ENCODE results near the gene APOH.

APOH gene

DNA sequence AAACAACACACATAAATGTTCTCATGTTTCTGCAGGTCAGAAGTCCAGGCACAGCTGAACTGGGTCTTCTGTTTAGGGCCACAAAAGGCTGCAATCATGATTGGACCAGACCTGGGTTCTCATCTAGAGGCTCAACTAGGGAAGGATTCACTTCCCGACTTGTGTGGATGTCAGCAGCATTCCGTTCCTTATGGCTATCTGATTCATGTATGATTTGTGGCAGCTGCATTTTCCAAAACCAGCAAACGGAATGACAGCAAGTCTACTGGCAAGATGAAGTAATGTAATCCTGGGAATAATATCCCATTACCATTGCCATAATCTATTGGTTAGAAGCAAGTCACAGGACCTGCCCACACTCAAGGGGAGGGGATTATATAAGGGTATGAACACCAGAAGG lies 59.4 kb downstream of the APOH start:
- DNase-seq (ENCODE audit: low spot score) = no peak
- Histone ChIP-seq H3K4me3 (no peak overlapping the region), H3K27ac (no peak overlapping the region)
- TF ChIP-seq, protein P1, sequence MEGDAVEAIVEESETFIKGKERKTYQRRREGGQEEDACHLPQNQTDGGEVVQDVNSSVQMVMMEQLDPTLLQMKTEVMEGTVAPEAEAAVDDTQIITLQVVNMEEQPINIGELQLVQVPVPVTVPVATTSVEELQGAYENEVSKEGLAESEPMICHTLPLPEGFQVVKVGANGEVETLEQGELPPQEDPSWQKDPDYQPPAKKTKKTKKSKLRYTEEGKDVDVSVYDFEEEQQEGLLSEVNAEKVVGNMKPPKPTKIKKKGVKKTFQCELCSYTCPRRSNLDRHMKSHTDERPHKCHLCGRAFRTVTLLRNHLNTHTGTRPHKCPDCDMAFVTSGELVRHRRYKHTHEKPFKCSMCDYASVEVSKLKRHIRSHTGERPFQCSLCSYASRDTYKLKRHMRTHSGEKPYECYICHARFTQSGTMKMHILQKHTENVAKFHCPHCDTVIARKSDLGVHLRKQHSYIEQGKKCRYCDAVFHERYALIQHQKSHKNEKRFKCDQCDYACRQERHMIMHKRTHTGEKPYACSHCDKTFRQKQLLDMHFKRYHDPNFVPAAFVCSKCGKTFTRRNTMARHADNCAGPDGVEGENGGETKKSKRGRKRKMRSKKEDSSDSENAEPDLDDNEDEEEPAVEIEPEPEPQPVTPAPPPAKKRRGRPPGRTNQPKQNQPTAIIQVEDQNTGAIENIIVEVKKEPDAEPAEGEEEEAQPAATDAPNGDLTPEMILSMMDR (IDR thresholded peaks at IDR 0.05) = no peak

DNA sequence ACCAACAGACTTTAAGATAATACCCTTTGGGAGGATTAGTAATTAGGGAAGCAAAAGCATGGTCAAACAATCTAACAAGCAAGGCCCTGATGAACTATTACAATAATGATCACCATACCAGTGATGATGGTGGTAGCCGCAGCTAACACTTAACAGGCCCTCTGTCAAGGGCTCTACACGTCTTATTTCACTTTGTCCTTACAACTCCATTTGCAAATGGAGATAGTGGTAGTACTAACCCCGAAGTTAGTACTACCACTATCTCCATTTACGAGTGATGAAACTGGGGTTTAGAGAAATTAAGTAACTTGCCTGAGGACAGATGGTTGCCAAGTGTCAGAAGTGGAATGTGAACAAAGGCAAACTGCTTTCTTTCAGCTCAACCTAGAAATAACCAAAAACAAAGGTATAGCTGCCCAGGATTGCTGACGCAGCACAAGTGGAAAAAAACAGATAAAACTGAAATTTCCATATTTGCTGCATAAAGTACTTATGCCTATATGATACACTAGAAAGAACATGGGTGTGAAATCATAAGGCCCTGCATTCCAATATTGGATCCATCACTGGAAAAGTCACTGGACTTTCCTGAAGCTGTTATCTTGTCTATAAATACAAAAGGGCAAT lies 61.9 kb downstream of the APOH start:
- TF ChIP-seq, protein P1 (IDR thresholded peaks at IDR 0.05) = no peak
- Histone ChIP-seq H3K27ac (no peak overlapping the region), H3K4me3 (no peak overlapping the region)
- no peak for DNase-seq (ENCODE audit: low spot score)

DNA sequence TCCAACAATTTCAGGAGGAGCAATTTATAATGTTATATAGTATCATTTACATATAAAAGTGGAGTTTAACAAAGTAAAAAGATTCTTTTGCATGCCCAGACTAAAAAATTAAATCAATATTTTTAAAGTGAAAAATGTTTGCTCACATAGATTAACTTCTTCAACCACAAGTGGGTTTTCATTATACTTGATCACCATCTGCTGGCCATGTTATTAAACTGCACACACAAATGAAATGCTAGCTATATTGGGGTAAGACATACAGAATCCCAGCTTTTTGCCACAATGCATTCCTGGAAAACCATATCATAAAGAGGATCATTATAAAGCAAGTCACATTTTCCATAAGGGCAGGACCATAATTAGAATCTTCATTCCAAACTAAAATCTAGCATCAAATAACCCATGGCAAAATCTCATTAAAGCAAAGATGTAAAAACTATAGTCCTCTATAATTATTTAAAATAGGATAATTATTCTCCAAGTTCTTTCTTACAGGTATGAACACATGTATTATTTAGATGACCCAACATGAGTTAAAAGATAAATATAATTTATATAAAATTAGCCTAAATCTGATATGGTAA lies 63.6 kb downstream of the APOH start:
- Histone ChIP-seq H3K27ac (no peak overlapping the region), H3K4me3 (no peak overlapping the region)
- no peak for DNase-seq (ENCODE audit: low spot score)
- TF ChIP-seq, protein P1 (IDR thresholded peaks at IDR 0.05) = no peak

Data from coronary artery (tissue), 2 donors.